GM12873 (cell line): ENCODE results near the gene PPP4R4.
A peak's percentile ranks its signal among the peaks of the same experiment; 100 is the strongest.

Source experiments
- CTCF ChIP-seq: IDR thresholded peaks from 2 replicates; pipeline ENCODE4 v1.5.1; 2012; ENCODE audit warnings: low read depth, mild to moderate bottlenecking, moderate library complexity, low read length, control low read depth; ENCODE audit not compliant: insufficient read depth; ENCODE audit errors: missing control alignments

Gene PPP4R4

GRCh38 chr14:94128216-94128839 lies 45.8 kb upstream of the PPP4R4 start:
- TF ChIP-seq CTCF: no peak

GRCh38 chr14:94129111-94129757 lies 44.9 kb upstream of the PPP4R4 start, which contains the start of gene IFI27L2:
Gene IFI27L2, minus strand, starts transcription at chr14:94129604. Its CDS starts 40 bp downstream, at chr14:94129564.
- TF ChIP-seq CTCF: peak; percentile 46

GRCh38 chr14:94129758-94130414 lies 44.2 kb upstream of the PPP4R4 start:
- no peak for TF ChIP-seq CTCF

- TF ChIP-seq CTCF: peak; percentile 76
Observed at GRCh38 chr14:94132285-94132887, 41.7 kb upstream of the PPP4R4 start.

- TF ChIP-seq CTCF: no peak
Observed at GRCh38 chr14:94135476-94135875, 38.6 kb upstream of the PPP4R4 start.

- TF ChIP-seq CTCF: peak; percentile 98
Observed at GRCh38 chr14:94136575-94137331, 37.4 kb upstream of the PPP4R4 start.
